NOMO-1 (cell line): ENCODE data around the gene USP8.
"Not testable (repeated sequence)": the region's sequence is repeated elsewhere in the genome, so short reads cannot be mapped to it uniquely, and the experiment has no call there.

Experiments used
- DNase-seq, 2 experiments: peaks; one replicate each; lab custom pipeline; 2025; ENCODE audit not compliant: unreplicated experiment in 2 of 2; lab: John Stamatoyannopoulos, UW

The USP8 gene

DNA sequence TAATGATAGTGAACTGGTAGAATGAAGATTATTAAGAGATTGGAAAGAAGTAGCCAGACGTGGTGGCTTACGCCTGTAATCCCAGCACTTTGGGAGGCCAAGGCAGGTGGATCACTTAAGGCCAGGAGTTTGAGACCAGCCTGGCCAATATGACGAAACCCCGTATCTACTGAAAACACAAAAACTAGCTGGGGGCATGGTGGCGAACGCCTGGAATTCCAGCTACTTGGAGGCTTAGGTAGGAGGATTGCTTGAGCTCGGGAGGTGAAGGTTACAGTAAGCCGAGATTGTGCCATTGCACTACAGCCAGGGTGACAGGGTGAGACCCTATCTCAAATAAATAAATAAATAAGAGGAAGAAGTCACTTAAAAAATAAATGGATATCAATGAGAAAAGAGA is 14.0 kb downstream of the USP8 start:
- DNase-seq: no peak

DNA sequence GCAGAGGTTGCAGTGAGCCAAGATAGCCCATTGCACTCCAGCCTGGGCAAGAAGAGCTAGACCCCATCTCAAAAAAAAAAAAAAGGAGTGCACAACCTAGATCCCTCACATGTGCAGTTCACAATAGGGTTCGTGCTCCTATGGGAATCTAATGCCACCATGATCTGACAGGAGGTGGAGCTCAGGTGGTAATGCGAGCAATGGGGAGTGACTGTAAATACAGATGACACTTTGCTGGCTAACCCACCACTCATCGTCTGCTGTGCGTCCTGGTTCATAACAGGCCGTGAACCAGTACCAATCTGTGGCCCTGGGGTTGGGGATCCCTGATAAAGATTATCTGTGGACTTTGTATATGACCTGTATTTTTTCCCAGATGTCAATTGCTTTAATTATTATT is 16.7 kb downstream of the USP8 start:
- no peak for DNase-seq

DNA sequence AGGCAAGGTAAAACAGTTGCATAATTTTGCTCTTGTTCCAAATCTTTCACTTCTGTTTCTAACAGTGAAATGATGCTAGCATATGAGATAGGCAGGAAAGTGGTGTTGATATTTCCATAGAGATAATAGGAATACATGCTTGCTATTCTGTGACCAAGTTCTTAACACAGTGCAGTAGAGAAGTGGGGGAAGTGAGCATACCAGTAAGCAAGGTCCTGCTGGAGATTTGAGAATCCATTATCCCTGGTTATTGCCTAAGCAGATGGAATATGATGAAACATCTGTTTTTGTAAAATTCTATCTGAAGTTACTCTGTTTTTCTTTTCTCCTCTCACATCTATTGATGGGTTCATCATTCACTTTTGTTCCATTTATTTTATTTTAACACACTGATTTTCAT is 28.7 kb downstream of the USP8 start:
- peak in 1 of 2 experiments; percentile 4 for DNase-seq

DNA sequence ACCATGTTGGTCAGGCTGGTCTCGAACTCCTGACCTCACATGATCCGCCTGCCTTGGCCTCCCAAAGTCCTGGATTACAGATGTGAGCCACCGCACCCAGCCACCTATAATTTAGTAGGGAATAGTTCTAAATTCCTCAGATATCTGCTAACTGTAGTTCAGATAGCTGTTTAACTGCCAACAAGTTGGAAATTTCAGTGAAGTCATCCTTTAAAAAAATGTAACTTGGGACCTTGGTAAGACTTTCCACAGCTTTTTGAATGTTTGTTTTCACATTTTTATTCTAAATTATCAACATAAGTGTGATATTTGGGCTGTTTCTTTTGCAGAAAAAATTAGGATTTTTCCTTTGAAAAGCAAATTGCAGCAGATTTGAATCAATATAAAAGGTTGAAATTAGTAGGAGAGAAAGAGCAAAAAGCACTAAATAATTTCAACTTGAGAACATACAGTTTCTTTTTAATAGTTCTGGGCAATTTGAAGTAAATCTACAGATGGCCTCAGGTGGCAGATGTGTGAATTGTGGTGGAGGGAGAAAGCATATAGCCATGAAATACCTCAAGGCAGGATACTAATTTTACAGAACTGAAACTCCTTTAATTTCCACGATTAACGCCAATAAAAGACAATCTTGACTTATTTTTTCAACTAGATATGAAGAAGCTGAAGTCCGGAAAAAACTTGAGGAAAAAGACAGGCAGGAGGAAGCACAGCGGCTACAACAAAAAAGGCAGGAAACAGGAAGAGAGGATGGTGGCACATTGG is 34.3 kb downstream of the USP8 start:
- DNase-seq: no peak

DNA sequence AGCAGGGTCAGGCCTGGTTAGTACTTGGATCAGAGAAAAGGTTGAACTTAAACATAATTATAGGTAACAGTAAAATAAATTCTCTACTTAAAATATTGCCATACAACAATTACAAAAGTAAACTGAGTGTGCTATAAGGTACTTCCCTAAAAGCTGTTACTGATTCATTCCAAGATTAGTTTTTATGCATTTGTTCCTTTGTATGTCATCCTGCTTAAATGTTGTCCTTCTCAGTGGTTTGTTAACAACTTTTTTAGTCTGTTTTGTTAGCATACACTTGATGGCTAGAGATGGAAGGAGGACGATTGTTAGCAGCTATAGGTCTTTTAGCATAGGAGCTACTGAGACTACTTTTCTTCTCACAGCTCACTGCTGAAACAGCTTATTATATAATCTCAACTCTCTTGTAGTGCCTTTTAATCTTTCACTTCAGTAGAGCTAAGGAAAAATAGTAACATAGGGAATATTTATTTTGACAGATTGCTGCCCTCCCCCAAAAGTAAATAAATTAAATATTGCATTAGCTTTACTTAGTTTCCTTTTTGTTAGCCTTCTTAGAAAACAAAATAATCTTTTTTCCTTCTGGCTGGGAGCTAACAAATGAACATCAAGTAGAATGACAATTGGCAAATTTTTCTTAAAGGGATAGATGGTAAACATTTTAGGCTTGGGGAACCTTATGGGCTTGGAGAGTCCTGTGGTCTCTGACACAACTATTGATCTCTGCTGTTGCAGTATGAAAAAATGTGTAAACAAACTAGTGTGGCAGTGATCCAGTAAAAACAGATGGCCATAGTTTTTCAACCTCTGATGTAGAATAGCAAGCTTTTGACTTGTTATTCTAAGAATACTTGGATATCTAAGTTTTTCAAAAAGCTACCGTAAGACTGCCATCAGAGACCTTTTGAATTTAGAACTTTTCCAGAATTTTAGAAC is 39.5 kb downstream of the USP8 start:
- no peak for DNase-seq

DNA sequence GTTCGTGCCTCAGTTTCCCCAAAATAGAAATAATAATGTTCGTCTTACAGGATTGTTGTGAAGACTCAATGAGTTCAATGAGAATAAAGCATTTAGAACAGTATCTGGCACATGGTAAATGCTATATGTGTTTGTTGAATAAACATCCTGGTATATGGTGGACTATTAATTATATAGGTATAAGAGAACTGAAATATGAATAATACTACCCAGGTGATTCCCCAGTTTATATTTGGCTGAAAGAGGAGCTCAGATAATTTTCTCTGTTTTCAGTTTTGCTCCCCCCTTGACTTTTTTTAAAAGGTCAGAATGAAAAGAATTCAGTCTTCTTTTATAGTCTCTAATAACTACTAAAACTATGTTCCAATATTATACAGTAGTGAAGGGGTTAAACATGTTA is 46.9 kb downstream of the USP8 start:
- no peak for DNase-seq

DNA sequence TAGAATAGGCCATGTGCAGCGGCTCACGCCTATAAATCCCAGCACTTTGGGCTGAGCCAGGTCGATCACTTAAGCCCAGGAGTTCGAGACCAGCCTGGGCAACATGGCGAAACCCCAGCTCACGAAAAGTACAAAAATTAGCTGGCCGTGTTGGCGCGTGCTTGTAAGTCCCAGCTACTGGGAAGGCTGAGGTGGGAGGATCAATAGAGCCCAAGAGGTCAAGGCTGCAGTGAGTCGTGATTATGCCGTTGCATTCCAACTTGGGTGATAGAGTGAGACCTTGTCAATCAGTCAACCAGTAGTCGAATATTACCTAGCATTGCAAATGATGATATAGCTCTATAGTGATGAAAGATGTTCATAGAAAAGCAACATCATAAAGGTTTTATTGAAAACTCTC is 51.9 kb downstream of the USP8 start:
- no peak for DNase-seq

DNA sequence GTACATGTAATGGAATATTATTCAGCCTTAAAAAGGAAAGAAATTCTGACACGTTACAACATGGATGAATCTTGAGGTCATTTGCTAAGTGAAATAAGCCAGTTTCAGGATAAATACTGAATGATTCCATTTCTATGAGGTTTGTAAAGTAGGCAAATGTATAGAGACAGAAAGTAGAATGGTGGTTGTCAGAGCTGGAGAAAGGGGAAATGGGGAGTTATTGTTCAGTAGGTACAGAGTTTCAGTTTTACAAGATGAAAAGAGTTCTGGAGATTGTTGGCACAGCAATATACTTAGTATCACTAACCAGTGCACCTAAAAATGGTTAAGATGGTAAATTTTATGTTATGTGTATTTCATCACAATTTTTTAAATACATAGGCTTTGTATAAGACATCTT is 60.6 kb downstream of the USP8 start:
- DNase-seq: no peak

DNA sequence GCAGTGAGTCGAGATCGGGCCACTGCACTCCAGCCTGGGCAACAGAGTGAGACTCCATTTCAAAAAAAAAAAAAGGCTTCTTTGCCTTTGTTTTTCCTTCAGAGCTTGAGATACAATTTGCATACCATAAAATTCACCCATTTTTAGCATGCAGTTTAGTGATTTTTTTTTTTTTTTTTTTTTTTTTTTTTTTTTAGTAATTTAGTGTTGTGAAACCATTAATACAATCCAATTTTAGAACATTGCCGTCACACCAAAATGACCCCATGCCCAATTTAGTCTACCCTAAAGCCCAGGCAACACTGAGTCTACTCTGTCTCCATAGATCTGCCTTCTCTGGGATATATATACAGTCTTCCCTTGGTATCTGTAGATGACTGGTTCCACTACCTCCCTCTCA is 61.2 kb downstream of the USP8 start:
- DNase-seq: no peak

DNA sequence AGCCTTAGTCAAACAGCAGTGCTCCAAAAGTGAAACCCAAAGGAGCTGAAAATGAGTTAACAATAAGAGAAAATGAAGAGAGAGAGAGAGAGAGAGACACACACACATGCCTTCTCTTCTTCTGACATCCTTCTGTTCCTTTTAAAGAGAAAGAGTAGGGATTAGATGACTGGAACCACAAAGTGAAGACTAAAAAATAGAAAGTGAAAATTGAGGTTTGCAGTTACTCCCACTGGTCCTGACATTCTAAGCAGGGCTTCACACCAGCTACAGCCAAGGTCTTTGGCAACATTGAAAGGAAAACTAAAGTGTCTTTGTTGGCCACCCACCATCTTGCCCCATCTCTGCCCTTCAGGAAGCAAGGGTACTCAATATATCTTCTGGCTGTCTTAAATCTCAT is 63.1 kb downstream of the USP8 start:
- DNase-seq: no peak

DNA sequence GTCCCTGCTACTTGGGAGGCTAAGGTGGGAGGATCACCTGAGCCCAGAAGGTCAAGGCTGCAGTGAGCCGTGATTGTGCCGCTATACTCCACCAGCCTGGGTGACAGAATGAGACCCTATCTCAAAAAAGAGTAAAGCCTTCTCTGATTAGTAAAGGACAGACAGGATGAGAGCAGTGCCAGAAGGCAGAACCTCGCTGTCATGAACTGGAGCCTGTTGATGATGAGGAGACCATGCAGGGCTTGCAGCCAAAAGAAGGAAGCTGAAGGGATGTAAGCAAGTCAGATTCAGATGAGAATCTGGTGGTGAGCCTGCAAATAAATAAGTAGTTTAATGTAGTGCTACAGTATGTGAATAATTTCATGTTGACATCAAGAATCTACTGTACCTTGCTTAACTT is 69.4 kb downstream of the USP8 start:
- no peak for DNase-seq

DNA sequence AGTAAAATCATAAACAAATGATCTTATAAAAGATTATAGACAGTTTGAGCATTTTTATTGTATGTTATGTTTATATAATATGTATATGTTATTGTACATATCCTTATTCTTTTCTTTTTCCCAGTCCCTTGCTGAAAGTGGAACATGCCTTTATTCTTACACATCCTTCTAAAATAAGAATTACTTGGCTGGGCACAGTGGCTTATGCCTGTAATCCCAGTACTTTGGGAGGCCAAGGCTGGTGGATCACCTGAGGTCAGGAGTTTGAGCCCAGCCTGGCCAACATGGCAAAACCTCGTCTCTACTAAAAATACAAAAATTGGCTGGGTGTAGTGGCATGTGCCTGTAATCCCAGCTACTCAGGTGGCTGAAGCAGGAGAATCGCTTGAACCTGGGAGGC is 70.3 kb downstream of the USP8 start:
- DNase-seq: not testable (repeated sequence)

DNA sequence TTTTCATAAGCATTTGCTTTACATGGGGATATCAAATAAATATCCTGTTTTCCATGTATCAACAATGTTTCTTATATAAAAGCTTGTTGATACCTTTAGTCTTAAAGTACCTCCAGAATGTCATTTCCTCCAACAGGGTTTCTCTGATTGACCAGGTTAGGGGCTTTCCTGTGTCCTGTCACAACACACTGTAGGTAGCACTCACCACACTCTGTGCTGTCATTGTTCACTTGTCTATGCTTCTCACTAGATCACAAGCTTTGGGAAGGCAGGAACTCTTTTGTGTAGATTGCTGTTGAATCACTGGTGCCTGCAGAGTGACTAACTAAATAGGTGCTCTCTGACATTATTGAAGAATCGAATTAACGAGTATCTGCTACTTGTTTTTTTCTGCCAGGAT is 72.5 kb downstream of the USP8 start:
- DNase-seq: no peak

DNA sequence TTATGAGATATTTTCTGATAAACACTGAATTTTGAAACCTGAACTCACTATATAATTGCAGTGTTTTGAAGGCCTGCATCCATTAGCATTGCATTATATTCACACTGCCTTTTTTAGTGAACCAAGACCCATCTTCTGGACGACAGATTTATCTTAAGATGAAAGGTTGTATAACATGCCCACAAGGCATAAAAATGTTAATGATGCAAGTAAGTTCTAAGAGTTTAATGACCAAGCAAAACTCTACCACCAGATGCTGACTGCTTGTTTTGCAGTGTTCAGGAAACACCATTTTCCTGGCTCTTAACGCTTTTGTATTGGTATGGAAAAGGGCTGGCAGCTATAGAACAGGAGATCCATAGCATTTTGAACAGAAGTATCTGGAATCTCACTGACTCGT is 76.1 kb downstream of the USP8 start:
- no peak for DNase-seq

DNA sequence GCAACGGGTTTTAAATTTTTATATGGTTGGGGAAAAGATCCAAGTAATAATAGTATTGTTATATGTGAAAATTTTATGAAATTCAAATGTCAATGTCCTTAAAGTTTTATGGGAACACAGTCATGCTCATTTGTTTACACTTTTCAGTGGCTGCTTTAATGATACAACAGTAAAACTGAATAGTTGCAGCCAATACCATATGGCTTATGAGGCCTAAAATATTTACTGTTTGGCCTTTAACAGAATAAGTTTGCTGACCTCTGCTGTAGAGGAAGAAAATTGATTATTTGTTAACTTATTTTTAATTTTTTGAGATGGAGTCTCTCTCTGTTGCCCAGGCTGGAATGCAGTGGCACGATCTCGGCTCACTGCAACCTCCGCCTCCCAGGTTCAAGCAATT is 77.6 kb downstream of the USP8 start:
- no peak for DNase-seq

DNA sequence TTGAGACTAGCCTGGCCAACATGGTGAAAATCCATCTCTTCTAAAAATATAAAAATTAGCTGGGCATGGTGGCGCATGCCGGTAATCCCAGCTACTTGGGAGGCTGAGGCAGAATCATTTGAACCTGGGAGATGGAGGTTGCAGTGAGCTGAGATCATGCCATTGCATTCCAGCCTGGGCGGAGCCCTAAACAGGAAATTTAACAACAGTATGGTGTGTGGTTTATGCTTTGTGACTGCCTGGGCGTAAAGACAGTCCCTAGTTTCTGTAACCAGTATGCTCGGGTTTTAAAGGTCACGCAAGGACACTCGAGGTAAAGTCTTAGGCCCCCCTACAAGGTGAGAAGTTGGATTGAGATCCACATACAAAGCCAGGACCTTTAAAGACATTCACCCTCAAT is 78.9 kb downstream of the USP8 start:
- no peak for DNase-seq

DNA sequence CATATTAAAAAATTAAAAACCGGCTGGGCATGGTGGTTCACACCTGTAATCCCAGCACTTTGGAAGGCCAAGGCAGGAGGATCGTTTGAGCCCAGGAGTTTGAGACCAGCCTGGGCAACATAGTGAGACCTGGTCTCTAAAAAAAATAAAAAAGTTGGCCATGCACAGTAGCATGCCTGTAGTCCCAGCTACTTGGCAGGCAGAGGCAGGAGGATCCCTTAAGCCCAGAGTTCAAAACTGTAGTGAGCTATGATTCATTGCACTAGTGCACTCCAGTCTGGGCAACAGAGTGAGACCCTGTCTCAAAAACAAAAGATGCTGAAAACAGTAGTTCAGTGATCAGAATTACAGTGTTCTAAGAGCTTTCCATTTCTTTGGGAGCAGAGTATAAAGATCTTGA is 81.5 kb downstream of the USP8 start:
- DNase-seq: not testable (repeated sequence)

DNA sequence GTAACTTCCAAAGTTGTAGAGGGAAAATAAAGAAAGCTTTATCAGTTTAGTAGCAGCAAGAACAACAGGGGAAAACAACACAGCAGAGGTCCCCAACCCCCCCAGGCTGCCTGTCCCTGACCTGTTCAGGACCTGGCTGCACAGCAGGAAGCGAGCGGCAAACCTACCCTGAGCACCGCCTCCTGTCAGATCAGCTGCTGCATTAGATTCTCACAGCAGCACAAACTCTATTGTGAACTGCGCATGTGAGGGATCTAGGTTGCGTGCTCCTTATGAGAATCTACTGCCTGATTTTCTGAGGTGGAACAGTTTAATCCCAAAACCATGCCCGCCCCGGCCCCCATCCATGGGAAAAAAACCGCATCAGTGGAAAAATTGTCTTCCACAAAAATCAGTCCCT is 81.9 kb downstream of the USP8 start:
- no peak for DNase-seq

DNA sequence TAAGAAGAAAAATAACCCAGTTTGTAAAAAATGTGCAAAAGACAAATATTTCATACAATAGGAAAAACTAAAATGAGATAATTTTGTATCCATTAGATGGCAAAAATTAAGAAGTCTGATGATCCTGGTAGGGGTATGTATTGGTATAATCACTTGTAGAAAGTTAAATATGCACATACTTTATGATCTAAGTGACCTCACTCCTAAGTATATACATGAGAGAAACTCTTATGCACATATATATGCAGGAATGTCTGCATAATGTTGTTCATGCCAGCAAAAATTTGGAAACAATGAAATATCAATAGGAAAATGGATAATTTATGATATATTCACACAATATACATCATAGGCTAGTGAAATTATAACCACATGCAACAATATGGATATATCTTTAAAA is 88.8 kb downstream of the USP8 start:
- DNase-seq: no peak

DNA sequence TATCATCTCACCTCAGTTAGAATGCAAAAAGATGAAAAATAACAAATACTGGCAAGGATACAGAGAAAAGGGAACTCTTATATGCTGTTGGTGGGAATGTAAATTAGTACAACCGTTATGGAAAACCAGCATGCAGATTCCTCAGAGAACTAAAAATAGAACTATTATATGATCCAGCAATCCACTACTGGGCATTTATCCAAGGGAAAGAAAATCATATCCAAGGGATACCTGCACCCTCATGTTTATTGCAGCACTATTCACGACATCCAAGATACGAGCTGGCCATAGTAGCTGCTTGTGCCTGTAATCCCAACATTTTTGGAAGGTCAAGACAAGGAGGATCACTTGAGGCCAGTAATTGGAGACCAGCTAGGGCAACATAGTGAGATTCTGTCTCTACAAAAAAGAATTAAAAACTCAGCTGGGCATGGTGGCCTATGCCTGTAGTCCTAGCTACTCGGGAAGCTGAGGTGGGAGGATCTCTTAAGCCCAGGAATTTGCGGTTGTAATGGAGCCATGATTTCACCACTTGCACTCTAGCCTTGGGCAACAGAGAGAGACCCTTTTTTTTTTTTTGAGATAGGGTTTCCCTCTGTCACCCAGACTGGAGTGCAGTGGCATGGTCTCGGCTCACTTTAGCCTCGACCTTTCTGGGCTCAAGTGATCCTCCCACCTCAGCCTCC is 95.7 kb downstream of the USP8 start:
- DNase-seq: no peak

DNA sequence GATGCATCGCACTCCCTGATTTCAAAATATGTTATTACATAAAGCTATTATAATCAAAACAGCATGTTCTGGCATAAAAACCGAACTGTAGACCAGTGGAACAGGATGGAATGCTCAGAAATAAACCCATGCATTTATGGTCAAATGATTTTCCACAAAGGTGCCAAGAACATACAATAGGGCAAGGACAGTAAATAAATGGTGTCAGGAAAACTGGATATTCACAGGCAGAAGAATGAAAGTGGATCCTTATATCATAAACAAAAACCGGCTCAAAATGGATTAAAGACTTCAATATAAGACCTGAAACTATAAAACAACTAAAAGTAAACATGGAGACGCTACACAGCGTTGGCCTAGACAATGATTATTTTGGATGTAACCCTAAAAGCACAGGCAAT is 99.6 kb downstream of the USP8 start:
- DNase-seq: no peak

DNA sequence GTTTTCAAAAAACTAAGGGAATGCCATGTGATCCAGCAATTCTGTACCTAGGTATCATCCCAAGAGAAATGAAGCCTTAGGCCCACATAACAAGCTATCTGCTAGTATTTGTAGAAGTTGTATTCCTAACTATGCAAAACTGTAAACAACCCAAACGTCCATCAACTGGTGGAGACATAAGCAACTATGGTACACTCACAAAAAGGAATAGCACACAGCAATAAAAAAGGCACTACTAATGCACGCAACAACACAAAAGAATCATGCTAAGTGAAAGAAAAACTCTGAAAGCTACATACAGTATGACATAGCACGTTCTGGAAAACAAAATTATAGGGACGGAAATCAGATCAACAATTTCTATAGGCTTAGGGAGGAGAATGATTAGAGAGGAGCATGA is 107.0 kb downstream of the USP8 start:
- DNase-seq: no peak
